Measurements from ENCODE around the gene KCNJ6. TPM values are rescaled to one million over a fixed set of nuclear protein-coding genes. Genes with fewer than 3 reads are reported as not detected.

The KCNJ6 gene
- total RNA-seq, 1 experiment from 2014 or later = not detected

- peaks cover 18% of the 10 kb centered on the region for H3K9me3 ChIP-seq (ENCODE audit: low read depth, low read length, poor library complexity, severe bottlenecking)
- H3K4me1 ChIP-seq (ENCODE audit: insufficient read depth, low read length, poor library complexity, severe bottlenecking) = no peaks in the 10 kb centered on the region
- no peak overlapping the region for H3K27ac ChIP-seq (ENCODE audit: low read depth, low read length, poor library complexity, severe bottlenecking)
- intact Hi-C loops (cut with micrococcal nuclease; ENCODE audit: unreplicated experiment) = no loop called here
- CTCF ChIA-PET = no interaction called here
- TF ChIP-seq CTCF (conservative IDR thresholded peaks at IDR 0.05; ENCODE audit: low read depth, low read length) = no peak
- TF ChIP-seq EZH2 (IDR thresholded peaks at IDR 0.05; ENCODE audit: borderline replicate concordance, low read depth, low read length, poor library complexity, severe bottlenecking) = no peak
- POLR2A ChIA-PET (ENCODE audit: low non-redundant PET) = interaction anchor here (0.7 kb wide), 1 partner anchor 40 kb away, joined by 4 read pairs; no protein-coding TSS in a partner anchor
- no TSS peak for BruUV-seq (replicated peaks)
- H3K36me3 ChIP-seq (ENCODE audit: insufficient read depth, low read length, poor library complexity, severe bottlenecking) = no peaks in the 10 kb centered on the region
- DNase-seq (ENCODE audit: low spot score) = no peak
- H3K27me3 ChIP-seq (replicated peaks; ENCODE audit: insufficient read depth, low read depth, low read length, poor library complexity) = no peaks in the 10 kb centered on the region
- no peak overlapping the region for H3K4me3 ChIP-seq (ENCODE audit: low read depth, low read length, poor library complexity, severe bottlenecking)
Observed at GRCh38 chr21:37575580-37575979, 340.7 kb downstream of the KCNJ6 start.

GRCh38 chr21:37574751-37575150 is 341.5 kb downstream of the KCNJ6 start:
- no peak for TF ChIP-seq CTCF (conservative IDR thresholded peaks at IDR 0.05; ENCODE audit: low read depth, low read length)
- TF ChIP-seq EZH2 (IDR thresholded peaks at IDR 0.05; ENCODE audit: borderline replicate concordance, low read depth, low read length, poor library complexity, severe bottlenecking) = no peak
- Histone ChIP-seq H3K4me1 (ENCODE audit: insufficient read depth, low read length, poor library complexity, severe bottlenecking) (no peaks in the 10 kb centered on the region), H3K36me3 (ENCODE audit: insufficient read depth, low read length, poor library complexity, severe bottlenecking) (no peaks in the 10 kb centered on the region), H3K27me3 (replicated peaks; ENCODE audit: insufficient read depth, low read depth, low read length, poor library complexity) (no peaks in the 10 kb centered on the region), H3K4me3 (ENCODE audit: low read depth, low read length, poor library complexity, severe bottlenecking) (no peak overlapping the region), H3K27ac (ENCODE audit: low read depth, low read length, poor library complexity, severe bottlenecking) (no peak overlapping the region), H3K9me3 (ENCODE audit: low read depth, low read length, poor library complexity, severe bottlenecking) (peaks cover 18% of the 10 kb centered on the region)
- no TSS peak for BruUV-seq (replicated peaks)
- no peak for DNase-seq (ENCODE audit: low spot score)
- POLR2A ChIA-PET (ENCODE audit: low non-redundant PET) = interaction anchor here (0.7 kb wide), 1 partner anchor 41 kb away, joined by 4 read pairs; no protein-coding TSS in a partner anchor
- CTCF ChIA-PET = no interaction called here
- intact Hi-C loops (cut with micrococcal nuclease; ENCODE audit: unreplicated experiment) = no loop called here

DNA sequence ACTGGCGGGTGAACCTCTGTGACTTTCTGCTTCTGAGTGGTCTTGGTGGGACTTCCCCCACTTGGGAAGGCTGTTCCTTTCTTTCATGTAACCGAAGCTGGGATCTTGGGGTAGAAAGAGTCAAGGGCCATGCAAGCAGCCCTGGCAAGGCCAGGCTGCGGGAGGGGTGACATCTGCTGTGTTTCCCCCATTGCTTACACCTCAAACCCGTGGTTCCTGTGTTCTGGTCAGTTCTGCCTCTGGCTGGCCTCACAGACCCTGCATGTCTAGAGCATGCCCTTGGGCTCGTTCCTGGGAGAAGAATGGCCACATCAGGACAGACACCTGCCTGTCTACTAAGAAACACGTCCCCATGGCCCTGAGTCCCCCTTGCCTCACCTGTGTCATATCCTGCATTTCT is 341.9 kb downstream of the KCNJ6 start:
- H3K27me3 ChIP-seq (replicated peaks; ENCODE audit: insufficient read depth, low read depth, low read length, poor library complexity) = no peaks in the 10 kb centered on the region
- POLR2A ChIA-PET (ENCODE audit: low non-redundant PET) = no interaction called here
- no peak overlapping the region for H3K27ac ChIP-seq (ENCODE audit: low read depth, low read length, poor library complexity, severe bottlenecking)
- no peak overlapping the region for H3K4me3 ChIP-seq (ENCODE audit: low read depth, low read length, poor library complexity, severe bottlenecking)
- no peak for DNase-seq (ENCODE audit: low spot score)
- CTCF ChIA-PET = no interaction called here
- intact Hi-C loops (cut with micrococcal nuclease; ENCODE audit: unreplicated experiment) = no loop called here
- H3K9me3 ChIP-seq (ENCODE audit: low read depth, low read length, poor library complexity, severe bottlenecking) = peaks cover 17% of the 10 kb centered on the region
- no peak for TF ChIP-seq CTCF (conservative IDR thresholded peaks at IDR 0.05; ENCODE audit: low read depth, low read length)
- TF ChIP-seq EZH2 (IDR thresholded peaks at IDR 0.05; ENCODE audit: borderline replicate concordance, low read depth, low read length, poor library complexity, severe bottlenecking) = no peak
- no peaks in the 10 kb centered on the region for H3K36me3 ChIP-seq (ENCODE audit: insufficient read depth, low read length, poor library complexity, severe bottlenecking)
- no TSS peak for BruUV-seq (replicated peaks)
- H3K4me1 ChIP-seq (ENCODE audit: insufficient read depth, low read length, poor library complexity, severe bottlenecking) = no peaks in the 10 kb centered on the region

Data from A673 (cell line).